ENCODE measurements around the gene SLC1A2. TPM values are rescaled to one million over a fixed set of nuclear protein-coding genes. Genes with fewer than 3 reads are reported as not detected.

The SLC1A2 gene
- polyA plus RNA-seq, 1 experiment: 0.60 TPM

DNA sequence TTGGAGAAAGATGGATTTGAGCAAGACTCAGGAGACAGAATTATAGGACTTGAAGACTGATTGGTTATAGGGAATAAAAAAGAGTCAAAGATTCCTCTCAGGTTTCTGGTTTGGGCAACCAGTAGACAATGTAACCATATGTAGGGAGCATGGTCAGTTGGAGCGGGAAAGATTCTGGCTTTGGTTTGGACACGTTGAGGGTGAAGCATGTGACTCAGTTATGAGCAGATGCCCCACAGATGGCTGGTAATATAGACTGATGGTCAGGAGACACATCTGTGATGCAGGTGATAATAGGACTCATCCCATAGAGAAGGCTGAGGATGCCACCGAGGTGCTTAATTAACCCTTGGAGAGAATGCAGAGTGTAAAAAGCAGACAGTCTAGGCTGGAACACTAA, 148.3 kb downstream of the SLC1A2 start:
- no peaks in the 10 kb centered on the region for H3K27me3 ChIP-seq (ENCODE audit: control insufficient read depth, insufficient read depth, low read length)
- H3K4me3 ChIP-seq (ENCODE audit: low read depth, low read length): no peak overlapping the region
- ChIA-PET CTCF (interaction anchor here (1.2 kb wide), 1 partner anchor 25 kb away, joined by 3 read pairs; no protein-coding TSS in a partner anchor), POLR2A (no interaction called here)
- H3K36me3 ChIP-seq (ENCODE audit: control insufficient read depth, insufficient read depth, low read length): no peaks in the 10 kb centered on the region
- DNase-seq (ENCODE audit: low read depth): no peak
- TF ChIP-seq, protein P1, sequence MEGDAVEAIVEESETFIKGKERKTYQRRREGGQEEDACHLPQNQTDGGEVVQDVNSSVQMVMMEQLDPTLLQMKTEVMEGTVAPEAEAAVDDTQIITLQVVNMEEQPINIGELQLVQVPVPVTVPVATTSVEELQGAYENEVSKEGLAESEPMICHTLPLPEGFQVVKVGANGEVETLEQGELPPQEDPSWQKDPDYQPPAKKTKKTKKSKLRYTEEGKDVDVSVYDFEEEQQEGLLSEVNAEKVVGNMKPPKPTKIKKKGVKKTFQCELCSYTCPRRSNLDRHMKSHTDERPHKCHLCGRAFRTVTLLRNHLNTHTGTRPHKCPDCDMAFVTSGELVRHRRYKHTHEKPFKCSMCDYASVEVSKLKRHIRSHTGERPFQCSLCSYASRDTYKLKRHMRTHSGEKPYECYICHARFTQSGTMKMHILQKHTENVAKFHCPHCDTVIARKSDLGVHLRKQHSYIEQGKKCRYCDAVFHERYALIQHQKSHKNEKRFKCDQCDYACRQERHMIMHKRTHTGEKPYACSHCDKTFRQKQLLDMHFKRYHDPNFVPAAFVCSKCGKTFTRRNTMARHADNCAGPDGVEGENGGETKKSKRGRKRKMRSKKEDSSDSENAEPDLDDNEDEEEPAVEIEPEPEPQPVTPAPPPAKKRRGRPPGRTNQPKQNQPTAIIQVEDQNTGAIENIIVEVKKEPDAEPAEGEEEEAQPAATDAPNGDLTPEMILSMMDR (IDR thresholded peaks at IDR 0.05; ENCODE audit: insufficient read depth, low read depth, low read length): no peak

DNA sequence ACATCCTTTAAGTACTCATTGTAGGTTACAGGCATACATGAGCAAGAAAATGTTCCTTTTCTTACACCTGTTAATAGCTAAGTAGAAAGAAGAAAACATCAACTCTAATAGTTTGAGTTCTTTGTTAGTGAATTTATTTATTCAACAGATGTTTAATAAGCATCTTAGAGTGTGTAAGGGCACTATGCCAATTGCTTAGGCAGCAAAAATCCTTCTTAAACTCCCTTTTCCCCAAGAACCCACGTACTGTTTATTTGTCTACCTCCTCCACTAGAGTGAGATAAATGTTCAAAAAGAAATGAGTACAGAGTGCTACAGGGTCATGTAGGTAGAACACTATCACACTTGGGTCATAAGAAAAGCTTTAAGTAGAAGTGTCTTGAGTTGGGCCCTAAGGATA, 149.0 kb downstream of the SLC1A2 start:
- TF ChIP-seq, protein P1 (IDR thresholded peaks at IDR 0.05; ENCODE audit: insufficient read depth, low read depth, low read length): no peak
- POLR2A ChIA-PET: no interaction called here
- DNase-seq (ENCODE audit: low read depth): no peak
- Histone ChIP-seq H3K27me3 (ENCODE audit: control insufficient read depth, insufficient read depth, low read length) (no peaks in the 10 kb centered on the region), H3K36me3 (ENCODE audit: control insufficient read depth, insufficient read depth, low read length) (no peaks in the 10 kb centered on the region), H3K4me3 (ENCODE audit: low read depth, low read length) (no peak overlapping the region)
- CTCF ChIA-PET: interaction anchor here (1.2 kb wide), 1 partner anchor 26 kb away, joined by 3 read pairs; no protein-coding TSS in a partner anchor

DNA sequence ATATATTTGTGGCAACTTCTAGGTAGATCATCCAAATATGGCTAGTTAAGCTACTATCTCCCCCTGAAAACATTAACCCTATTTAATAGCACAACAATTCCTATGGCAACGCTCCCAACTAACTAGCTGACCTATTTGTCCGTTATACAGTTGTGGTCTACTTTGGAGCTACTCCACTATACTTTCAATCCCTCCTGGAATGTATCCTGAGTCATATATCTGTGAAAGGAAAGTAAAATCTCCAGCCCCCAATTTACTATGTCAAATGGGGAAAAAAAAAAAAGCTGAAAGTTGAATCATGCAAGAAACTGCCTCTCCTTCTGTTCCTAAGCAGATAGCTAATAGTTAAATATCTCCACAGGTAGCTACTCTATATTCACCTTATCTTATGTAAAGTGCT, 151.9 kb downstream of the SLC1A2 start:
- ChIA-PET POLR2A (interaction anchor here (0.5 to 1.1 kb wide), 3 partner anchors 14 to 327 kb away, joined by 3 to 5 read pairs (median 5); no protein-coding TSS in a partner anchor), CTCF (interaction anchor here (1.6 kb wide), 1 partner anchor 125 kb away, joined by 3 read pairs; no protein-coding TSS in a partner anchor)
- Histone ChIP-seq H3K4me3 (ENCODE audit: low read depth, low read length) (no peak overlapping the region), H3K36me3 (ENCODE audit: control insufficient read depth, insufficient read depth, low read length) (no peaks in the 10 kb centered on the region), H3K27me3 (ENCODE audit: control insufficient read depth, insufficient read depth, low read length) (no peaks in the 10 kb centered on the region)
- DNase-seq (ENCODE audit: low read depth): peak; percentile 54
- TF ChIP-seq, protein P1 (IDR thresholded peaks at IDR 0.05; ENCODE audit: insufficient read depth, low read depth, low read length): no peak

DNA sequence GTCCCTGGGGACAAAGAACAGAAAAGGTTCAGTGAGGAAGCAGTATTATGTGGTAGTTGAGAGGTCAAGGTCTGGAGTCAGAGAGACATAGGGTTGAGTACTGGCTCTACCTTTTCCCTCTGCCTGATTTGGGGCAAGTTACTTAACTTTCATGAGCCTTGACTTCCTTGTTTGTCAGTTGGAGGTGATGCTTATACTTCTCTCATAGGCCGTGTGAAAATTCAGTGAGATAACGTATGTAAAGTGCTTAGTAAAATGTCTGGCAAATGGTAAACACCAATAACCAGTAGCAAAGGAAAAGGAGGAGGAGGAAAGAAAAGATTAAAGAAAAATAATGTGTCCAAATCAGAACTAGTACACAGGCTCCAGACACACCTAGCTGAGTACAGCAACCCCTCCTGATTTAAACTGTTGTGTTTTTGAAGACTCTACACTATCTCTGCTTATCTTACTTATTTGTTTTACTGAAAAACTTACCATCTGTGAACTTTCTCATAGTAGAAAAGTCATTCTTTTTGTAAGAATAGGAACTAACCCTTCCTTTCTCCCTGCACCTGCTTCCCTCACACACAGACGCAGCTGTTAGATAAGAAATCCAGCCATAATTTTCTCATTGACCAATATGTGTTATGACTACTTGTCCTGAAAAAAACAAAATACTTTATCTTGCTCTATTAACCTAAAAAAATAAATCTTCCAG, 153.5 kb downstream of the SLC1A2 start:
- ChIA-PET POLR2A (no interaction called here), CTCF (interaction anchor here (0.9 to 1.9 kb wide), 2 partner anchors 9 kb away, joined by 3 to 6 read pairs; no protein-coding TSS in a partner anchor)
- TF ChIP-seq, protein P1 (IDR thresholded peaks at IDR 0.05; ENCODE audit: insufficient read depth, low read depth, low read length): no peak
- H3K36me3 ChIP-seq (ENCODE audit: control insufficient read depth, insufficient read depth, low read length): no peaks in the 10 kb centered on the region
- H3K27me3 ChIP-seq (ENCODE audit: control insufficient read depth, insufficient read depth, low read length): no peaks in the 10 kb centered on the region
- no peak for DNase-seq (ENCODE audit: low read depth)
- H3K4me3 ChIP-seq (ENCODE audit: low read depth, low read length): no peak overlapping the region

DNA sequence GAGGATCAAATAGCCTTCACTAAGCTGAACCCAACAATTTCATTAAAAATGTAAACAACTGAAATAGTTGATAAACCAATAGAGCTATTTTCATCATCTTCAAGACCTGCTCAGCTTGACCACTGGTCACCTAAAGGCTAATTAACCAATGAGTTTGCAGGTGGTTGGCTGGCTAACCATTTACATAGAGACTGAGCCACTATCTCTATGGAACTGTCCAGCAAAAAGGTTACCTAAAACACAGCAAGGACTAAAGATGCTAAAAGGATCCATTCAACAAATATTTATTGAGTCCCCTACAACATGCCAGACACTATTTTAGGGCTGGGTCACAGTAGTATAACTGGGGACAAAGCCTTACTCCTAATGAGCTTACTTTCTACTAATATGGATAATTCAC, 156.6 kb downstream of the SLC1A2 start:
- ChIA-PET POLR2A (no interaction called here), CTCF (no interaction called here)
- no peaks in the 10 kb centered on the region for H3K36me3 ChIP-seq (ENCODE audit: control insufficient read depth, insufficient read depth, low read length)
- no peak overlapping the region for H3K4me3 ChIP-seq (ENCODE audit: low read depth, low read length)
- DNase-seq (ENCODE audit: low read depth): no peak
- H3K27me3 ChIP-seq (ENCODE audit: control insufficient read depth, insufficient read depth, low read length): no peaks in the 10 kb centered on the region
- TF ChIP-seq, protein P1 (IDR thresholded peaks at IDR 0.05; ENCODE audit: insufficient read depth, low read depth, low read length): no peak
